GM12878 (cell line): ENCODE measurements around the gene ARMC9. TPM values are rescaled to one million over a fixed set of nuclear protein-coding genes. Genes with fewer than 3 reads are reported as not detected.

Experiments used
- ATAC-seq: fragments of 200-7000 bp; cut with Tn5 transposase; 3 replicates; pipeline ENCODE4 v1.9.1; 2020; ENCODE audit warnings: mild to moderate bottlenecking, moderate library complexity
- BruUV-seq: library from RNA; stranded (reverse); fragments of 400-500 nt; replicated peaks from 2 replicates; lab custom pipeline; 2021; lab: Mats Ljungman, UMichigan
- CTCF ChIA-PET: fragments of 300-600 bp; sonication (Branson Sonifier 250); formaldehyde crosslinking; extraction: SDS; loops from one replicate; lab custom pipeline; 2021; ENCODE audit warnings: inconsistent platforms; lab: Yijun Ruan, JAX
- POLR2A ChIA-PET: fragments of 350-600 bp; formaldehyde crosslinking; extraction: SDS; loops from one replicate; lab custom pipeline; 2021; ENCODE audit warnings: inconsistent platforms; lab: Charles Lee
- RAD21 ChIA-PET: fragments of 300-600 bp; sonication (Branson Sonifier 250); formaldehyde crosslinking; loops from one replicate; lab custom pipeline; 2023; ENCODE audit warnings: antibody characterized with exemption; ENCODE audit not compliant: unreplicated experiment; lab: Charles Lee
- SMC1A ChIA-PET: fragments of 300-600 bp; sonication (Branson Sonifier 250); formaldehyde crosslinking; loops from one replicate; lab custom pipeline; 2023; ENCODE audit not compliant: unreplicated experiment, uncharacterized antibody; lab: Charles Lee
- DNase-seq: peaks from one replicate; pipeline ENCODE4 v3.0.0-alpha.2; 2011; ENCODE audit warnings: low read depth, low spot score
- FAIRE-seq: peaks from 3 replicates; lab custom pipeline; 2011; peaks lifted over from hg19 to GRCh38; lab: Jason Lieb, UNC
- H2AFZ ChIP-seq: 2 replicates; pipeline ENCODE4 v1.6.0; 2011; ENCODE audit warnings: low read depth, low read length, control low read depth; ENCODE audit not compliant: control insufficient read depth
- H3K27ac ChIP-seq: 2 replicates; pipeline ENCODE4 v1.5.1; 2011; ENCODE audit warnings: control low read depth; ENCODE audit not compliant: control insufficient read depth, insufficient read depth
- H3K27me3 ChIP-seq, 2 experiments: replicated peaks in 1 of 2; 2 replicates each; pipeline versions ENCODE4 v1.6.0 to v1.6.1; 2011; ENCODE audit warnings: low read length in 1 of 2; ENCODE audit not compliant: control insufficient read depth in 2 of 2, insufficient read depth in 2 of 2
- H3K36me3 ChIP-seq, 2 experiments: 2 replicates each; pipeline ENCODE4 v1.5.1; 2011; ENCODE audit warnings: low read length in 1 of 2; ENCODE audit not compliant: control insufficient read depth in 2 of 2, insufficient read depth in 2 of 2
- H3K4me1 ChIP-seq: 2 replicates; pipeline ENCODE4 v1.6.1; 2011; ENCODE audit warnings: mild to moderate bottlenecking, low read length, moderate library complexity, mixed read lengths; ENCODE audit not compliant: control insufficient read depth, insufficient read depth
- H3K4me2 ChIP-seq: 2 replicates; pipeline ENCODE4 v1.6.0; 2011; ENCODE audit warnings: control low read depth; ENCODE audit not compliant: control insufficient read depth, insufficient read depth
- H3K4me3 ChIP-seq: fragments of 200-600 bp; sonication (generic); 2 replicates; pipeline ENCODE4 v1.5.1; 2016
- H3K79me2 ChIP-seq: 2 replicates; pipeline ENCODE4 v1.6.0; 2011; ENCODE audit warnings: low read length; ENCODE audit not compliant: control insufficient read depth, insufficient read depth
- H3K9ac ChIP-seq: 2 replicates; pipeline ENCODE4 v1.8.0; 2011; ENCODE audit warnings: low read length, control low read depth, mixed read lengths; ENCODE audit not compliant: control insufficient read depth, insufficient read depth
- H3K9me3 ChIP-seq: replicated peaks from 3 replicates; pipeline ENCODE4 v1.5.1; 2011; ENCODE audit warnings: mild to moderate bottlenecking, low read length; ENCODE audit not compliant: control insufficient read depth, insufficient read depth
- H4K20me1 ChIP-seq: 2 replicates; pipeline ENCODE4 v1.6.0; 2011; ENCODE audit not compliant: control insufficient read depth, insufficient read depth
- CHD2 ChIP-seq: IDR thresholded peaks from 2 replicates; pipeline ENCODE4 v1.6.1; 2011; ENCODE audit warnings: low read depth, low read length, improper control_type of control experiment, borderline replicate concordance
- KAT2A ChIP-seq: conservative IDR thresholded peaks from 2 replicates; pipeline ENCODE4 v1.6.1; 2011; ENCODE audit warnings: low read depth, low read length; ENCODE audit not compliant: control insufficient read depth
- MYC ChIP-seq: IDR thresholded peaks from 2 replicates; pipeline ENCODE4 v1.6.1; 2011; ENCODE audit warnings: mild to moderate bottlenecking, low read length, moderate library complexity, inconsistent platforms; ENCODE audit not compliant: insufficient read depth, insufficient replicate concordance, insufficient read length, severe bottlenecking
- SRF ChIP-seq, 2 experiments: IDR thresholded peaks; 2 replicates each; pipeline ENCODE4 v1.6.1; 2011; ENCODE audit warnings: low read depth in 2 of 2, low read length in 2 of 2, mild to moderate bottlenecking in 1 of 2, moderate library complexity in 1 of 2
- STAT1 ChIP-seq: fragments of 450-650 bp; conservative IDR thresholded peaks from 2 replicates; pipeline ENCODE4 v1.6.1; 2014; ENCODE audit warnings: antibody characterized with exemption, mild to moderate bottlenecking
- WGBS: methylation state at CpG from one replicate; pipeline ENCODE4 v1.1.6; 2016; ENCODE audit warnings: low lambda C conversion rate; ENCODE audit not compliant: insufficient replicate concordance, insufficient coverage; ENCODE audit errors: missing lambda C conversion rate; 5-methylcytosine and 5-hydroxymethylcytosine counted together
- in situ Hi-C: fragments of 300-500 bp; cut with MboI; formaldehyde crosslinking; loops from 9 replicates; pipeline ENCODE4 v1.14.3; 2018; ENCODE audit warnings: mixed read lengths
- intact Hi-C: fragments of 100-400 bp; cut with micrococcal nuclease; formaldehyde crosslinking; loops from one replicate; pipeline ENCODE4 v1.14.2; 2022; ENCODE audit not compliant: unreplicated experiment
- polyA plus RNA-seq, 11 experiments: library from polyadenylated mRNA; depleted of rRNA in 4 of 11; unstranded in 6 of 11; stranded (reverse) in 5 of 11; fragments of >200 nt; fragmentation: Nextera tagmentation in 4 of 11; fragmentation: Illumina TruSeq in 1 of 11; extraction: Ambion mirVana in 4 of 11; extraction: Trizol in 1 of 11; gene quantifications; 1 replicate in 1 of 11; 2 replicates in 10 of 11; pipeline versions ENCODE4 v1.2.1 to v1.2.3, GENCODE V29; 2011 to 2016; ENCODE audit warnings: inconsistent platforms in 2 of 11, missing spikeins in 2 of 11, low read depth in 1 of 11
- total RNA-seq, 4 experiments: library from RNA; depleted of rRNA in 3 of 4; stranded (reverse); fragments of >200 nt in 3 of 4; fragmentation: Illumina TruSeq in 1 of 4; extraction: Trizol in 1 of 4; gene quantifications; 2 replicates each; pipeline versions ENCODE4 v1.2.1 to v1.2.3, GENCODE V29; 2013 to 2021
- TF ChIP-seq, protein P1 (sequence below): IDR thresholded peaks from 2 replicates; pipeline ENCODE4 v1.6.1; 2012; ENCODE audit warnings: low read depth, low read length, improper control_type of control experiment

The ARMC9 gene
- total and polyA plus RNA-seq, 10 of the 15 experiments (the other 5 are each of a cell fraction or from before 2014, with no cell fraction given): 3.8 to 21.8 (median 10.4) TPM

- Histone ChIP-seq H3K79me2 (no peaks in the 10 kb centered on the region), H3K4me3 (no peak overlapping the region), H3K4me2 (peak overlapping the region; percentile 56), H2AFZ (peak overlapping the region; percentile 92), H3K4me1 (peaks cover 15% of the 10 kb centered on the region), H3K9me3 (no peaks in the 10 kb centered on the region), H4K20me1 (no peaks in the 10 kb centered on the region), H3K27me3 (no peaks in the 10 kb centered on the region), H3K9ac (no peak overlapping the region), H3K36me3 (no peaks in the 10 kb centered on the region; a peak in 1 of 4 replicates), H3K27ac (peak overlapping the region; percentile 35; the same call in 1 of the 2 replicates)
- ATAC-seq (no peak; the same call in 2 of the 3 replicates), DNase-seq (no peak), FAIRE-seq (no peak)
- intact Hi-C loops (no loop called here), in situ Hi-C loops (no loop called here)
- RAD21 ChIA-PET: interaction anchor here (0.6 to 1.1 kb wide), 2 partner anchors 65 to 141 kb away, joined by 4 to 5 read pairs; no protein-coding TSS in a partner anchor
- no peak for TF ChIP-seq MYC
- POLR2A ChIA-PET: interaction anchor here (0.9 kb wide), 1 partner anchor 102 kb away, joined by 3 read pairs; no protein-coding TSS in a partner anchor
- 40% methylated on average over 9 of the region's 9 CpGs for WGBS
- CTCF ChIA-PET: interaction anchor here (0.7 to 2.9 kb wide), 9 partner anchors 21 to 136 kb away, joined by 3 to 19 read pairs (median 4); no protein-coding TSS in a partner anchor
- SMC1A ChIA-PET: interaction anchor here (0.9 to 2.0 kb wide), 5 partner anchors 12 to 119 kb away, joined by 3 to 10 read pairs (median 3); no protein-coding TSS in a partner anchor
- BruUV-seq: no TSS peak
These were observed 164.2 kb downstream of the ARMC9 start for GRCh38 chr2:231362555-231363184.

DNA sequence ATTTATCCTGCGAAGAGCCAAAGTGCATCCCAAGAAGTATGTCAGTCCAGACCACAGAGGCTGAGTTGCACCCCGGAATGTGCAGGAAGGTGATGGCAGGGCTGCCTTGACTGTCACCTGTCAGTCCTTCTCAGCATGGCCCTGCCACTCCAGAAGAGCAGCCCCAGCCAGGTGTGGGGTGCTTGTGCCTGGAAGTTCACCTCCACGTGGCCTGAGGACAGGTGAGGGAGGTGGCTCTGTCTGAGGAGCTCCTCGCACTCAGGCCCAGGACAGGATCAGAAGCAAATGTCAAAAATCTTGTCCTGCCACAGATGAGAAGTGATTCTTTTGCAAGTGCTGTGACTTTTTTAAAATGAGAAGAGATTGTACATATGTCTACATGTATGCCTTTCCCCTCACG, 165.6 kb downstream of the ARMC9 start:
- DNase-seq (no peak), FAIRE-seq (no peak), ATAC-seq (no peak)
- H4K20me1 ChIP-seq: no peaks in the 10 kb centered on the region
- H3K4me2 ChIP-seq: no peak overlapping the region
- no peak overlapping the region for H3K4me3 ChIP-seq
- RAD21 ChIA-PET: interaction anchor here (0.6 to 2.2 kb wide), 2 partner anchors 20 to 36 kb away, joined by 3 to 6 read pairs; no protein-coding TSS in a partner anchor
- in situ Hi-C loops (no loop called here), intact Hi-C loops (no loop called here)
- CTCF ChIA-PET: interaction anchor here (0.5 to 1.1 kb wide), 2 partner anchors 38 to 380 kb away, joined by 3 read pairs; no protein-coding TSS in a partner anchor
- no peak overlapping the region for H2AFZ ChIP-seq
- H3K9ac ChIP-seq: no peak overlapping the region
- no peaks in the 10 kb centered on the region for H3K27me3 ChIP-seq
- SMC1A ChIA-PET: interaction anchor here (1.4 to 1.7 kb wide), 2 partner anchors 19 to 136 kb away, joined by 4 read pairs; no protein-coding TSS in a partner anchor
- no peaks in the 10 kb centered on the region; a peak in 1 of 4 replicates for H3K36me3 ChIP-seq
- no peak overlapping the region for H3K27ac ChIP-seq
- H3K4me1 ChIP-seq: peaks cover 15% of the 10 kb centered on the region
- no peaks in the 10 kb centered on the region for H3K9me3 ChIP-seq
- POLR2A ChIA-PET: no interaction called here
- TF ChIP-seq, protein P1, sequence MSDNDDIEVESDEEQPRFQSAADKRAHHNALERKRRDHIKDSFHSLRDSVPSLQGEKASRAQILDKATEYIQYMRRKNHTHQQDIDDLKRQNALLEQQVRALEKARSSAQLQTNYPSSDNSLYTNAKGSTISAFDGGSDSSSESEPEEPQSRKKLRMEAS: no peak
- TF ChIP-seq CHD2: no peak
- TF ChIP-seq STAT1: no peak
- TF ChIP-seq KAT2A: no peak
- TF ChIP-seq SRF (IDR thresholded peaks at IDR 0.05; ENCODE audit: low read depth in 2 of 2, low read length in 2 of 2): no peak
- 84% methylated on average over 5 of the region's 5 CpGs for WGBS
- BruUV-seq: no TSS peak
- no peaks in the 10 kb centered on the region for H3K79me2 ChIP-seq
